Fibroblast of the aortic adventitia (primary cell): Measurements from ENCODE around the gene LCK. TPM values are rescaled to one million over a fixed set of nuclear protein-coding genes. Genes with fewer than 3 reads are reported as not detected.
"Not testable (repeated sequence)": the region's sequence is repeated elsewhere in the genome, so short reads cannot be mapped to it uniquely, and the experiment has no call there.

Source experiments
- DNase-seq: peaks from one replicate; pipeline ENCODE4 v3.0.0-alpha.2; 2010; ENCODE audit warnings: low read depth
- H3K4me3 ChIP-seq: 2 replicates; pipeline ENCODE4 v1.5.1; 2011; ENCODE audit warnings: low read depth, mild to moderate bottlenecking, control low read depth, low read length, moderate library complexity
- CTCF ChIP-seq: IDR thresholded peaks from 2 replicates; pipeline ENCODE4 v1.5.1; 2011; ENCODE audit warnings: mild to moderate bottlenecking, low read length, control low read depth, inconsistent platforms; ENCODE audit not compliant: insufficient read depth
- total RNA-seq: library from RNA; depleted of rRNA; stranded (reverse); fragments of >200 nt; gene quantifications from 2 replicates; pipeline ENCODE4 v1.2.3, GENCODE V29; 2012; ENCODE audit warnings: low replicate concordance

LCK gene
- total RNA-seq, 1 donor: not detected

- TF ChIP-seq CTCF: no peak
- no peak for DNase-seq
- H3K4me3 ChIP-seq: no peak overlapping the region
Measured at GRCh38 chr1:32274646-32275340, 23.7 kb downstream of the LCK start.

GRCh38 chr1:32275424-32275823 lies 24.4 kb downstream of the LCK start:
- no peak for DNase-seq
- no peak for TF ChIP-seq CTCF
- no peak overlapping the region for H3K4me3 ChIP-seq

- no peak for DNase-seq
- no peak for TF ChIP-seq CTCF
- H3K4me3 ChIP-seq: no peak overlapping the region
Measured at GRCh38 chr1:32276032-32276782, 25.1 kb downstream of the LCK start.

- not testable (repeated sequence) for DNase-seq, H3K4me3 ChIP-seq
Measured at GRCh38 chr1:32284777-32285176, 33.7 kb downstream of the LCK start.

- TF ChIP-seq CTCF: no peak
- no peak overlapping the region for H3K4me3 ChIP-seq
- no peak for DNase-seq
Measured at GRCh38 chr1:32285658-32286057, 34.6 kb downstream of the LCK start.

- TF ChIP-seq CTCF: no peak
- no peak overlapping the region for H3K4me3 ChIP-seq
- no peak for DNase-seq
Measured at GRCh38 chr1:32286763-32287162, 35.7 kb downstream of the LCK start.

GRCh38 chr1:32289256-32289655 lies 38.2 kb downstream of the LCK start:
- no peak for DNase-seq
- no peak for TF ChIP-seq CTCF
- no peak overlapping the region for H3K4me3 ChIP-seq
